Fibroblast of pulmonary artery (primary cell): ENCODE results near the gene SPATA12.

Source experiments
- DNase-seq: peaks from one replicate; pipeline ENCODE4 v3.0.0-alpha.2; 2010; ENCODE audit warnings: low read depth
- H3K4me3 ChIP-seq: replicated peaks from 2 replicates; pipeline ENCODE4 v1.5.1; 2011; ENCODE audit warnings: low read depth, mild to moderate bottlenecking, control low read depth, low read length, moderate library complexity
- TF ChIP-seq, protein P1 (sequence below): IDR thresholded peaks from 2 replicates; pipeline ENCODE4 v1.5.1; 2011; ENCODE audit warnings: mild to moderate bottlenecking, control low read depth, low read length, inconsistent platforms; ENCODE audit errors: missing control alignments

The SPATA12 gene

DNA sequence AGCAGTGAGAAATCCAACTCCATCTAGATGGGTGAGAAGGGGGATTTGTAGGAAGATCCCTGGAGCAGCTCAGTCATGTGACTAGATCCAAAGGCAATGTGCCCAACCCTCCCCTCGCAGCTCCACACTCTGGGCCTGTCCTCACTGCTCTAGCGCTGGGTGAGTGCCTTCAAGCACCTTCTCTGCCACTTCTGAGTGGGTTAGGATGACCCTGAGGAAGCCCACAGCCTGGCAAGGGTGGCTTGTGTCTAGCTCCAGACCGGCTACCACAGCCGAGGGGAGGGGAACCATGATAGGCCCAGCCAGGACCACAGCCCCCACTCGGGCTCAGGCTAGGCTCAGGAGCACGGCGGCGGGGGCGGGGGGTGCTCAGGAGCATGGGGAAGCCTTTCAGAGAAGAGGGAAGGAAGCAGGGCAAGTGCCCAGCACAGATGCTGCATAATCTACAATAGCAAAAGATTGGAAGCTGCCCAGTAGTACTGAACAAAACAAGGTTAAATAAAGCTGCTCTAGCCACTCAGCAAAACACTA, 1.7 kb downstream of the SPATA12 start:
- DNase-seq: no peak
- TF ChIP-seq, protein P1, sequence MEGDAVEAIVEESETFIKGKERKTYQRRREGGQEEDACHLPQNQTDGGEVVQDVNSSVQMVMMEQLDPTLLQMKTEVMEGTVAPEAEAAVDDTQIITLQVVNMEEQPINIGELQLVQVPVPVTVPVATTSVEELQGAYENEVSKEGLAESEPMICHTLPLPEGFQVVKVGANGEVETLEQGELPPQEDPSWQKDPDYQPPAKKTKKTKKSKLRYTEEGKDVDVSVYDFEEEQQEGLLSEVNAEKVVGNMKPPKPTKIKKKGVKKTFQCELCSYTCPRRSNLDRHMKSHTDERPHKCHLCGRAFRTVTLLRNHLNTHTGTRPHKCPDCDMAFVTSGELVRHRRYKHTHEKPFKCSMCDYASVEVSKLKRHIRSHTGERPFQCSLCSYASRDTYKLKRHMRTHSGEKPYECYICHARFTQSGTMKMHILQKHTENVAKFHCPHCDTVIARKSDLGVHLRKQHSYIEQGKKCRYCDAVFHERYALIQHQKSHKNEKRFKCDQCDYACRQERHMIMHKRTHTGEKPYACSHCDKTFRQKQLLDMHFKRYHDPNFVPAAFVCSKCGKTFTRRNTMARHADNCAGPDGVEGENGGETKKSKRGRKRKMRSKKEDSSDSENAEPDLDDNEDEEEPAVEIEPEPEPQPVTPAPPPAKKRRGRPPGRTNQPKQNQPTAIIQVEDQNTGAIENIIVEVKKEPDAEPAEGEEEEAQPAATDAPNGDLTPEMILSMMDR: no peak
- no peak overlapping the region for H3K4me3 ChIP-seq

GRCh38 chr3:57063032-57063431, 2.6 kb downstream of the SPATA12 start:
- DNase-seq: no peak
- no peak overlapping the region for H3K4me3 ChIP-seq
- TF ChIP-seq, protein P1: no peak

DNA sequence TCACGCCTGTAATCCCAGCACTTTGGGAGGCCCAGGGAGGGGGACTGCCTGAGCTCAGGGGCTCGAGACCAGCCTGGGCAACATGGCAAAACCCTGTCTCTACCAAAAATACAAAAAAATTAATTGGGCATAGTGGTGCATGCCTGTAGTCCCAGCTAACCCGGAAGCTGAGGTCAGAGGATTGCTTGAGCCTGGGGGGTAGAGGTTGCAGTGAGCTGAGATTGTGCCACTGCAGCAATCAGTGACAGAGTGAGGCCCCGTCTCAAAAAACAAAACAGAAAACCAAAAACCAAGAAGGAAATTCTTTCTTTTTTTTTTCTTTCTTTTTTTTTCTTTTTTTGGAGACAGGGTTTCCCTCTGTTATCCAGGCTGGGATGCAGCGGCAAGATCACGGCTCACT, 3.5 kb downstream of the SPATA12 start:
- no peak for DNase-seq
- TF ChIP-seq, protein P1: no peak
- no peak overlapping the region for H3K4me3 ChIP-seq

- TF ChIP-seq, protein P1: no peak
- no peak overlapping the region for H3K4me3 ChIP-seq
- DNase-seq: no peak
These were observed 4.1 kb downstream of the SPATA12 start for GRCh38 chr3:57064572-57064971.

GRCh38 chr3:57065588-57065987, 5.1 kb downstream of the SPATA12 start:
- no peak for DNase-seq

DNA sequence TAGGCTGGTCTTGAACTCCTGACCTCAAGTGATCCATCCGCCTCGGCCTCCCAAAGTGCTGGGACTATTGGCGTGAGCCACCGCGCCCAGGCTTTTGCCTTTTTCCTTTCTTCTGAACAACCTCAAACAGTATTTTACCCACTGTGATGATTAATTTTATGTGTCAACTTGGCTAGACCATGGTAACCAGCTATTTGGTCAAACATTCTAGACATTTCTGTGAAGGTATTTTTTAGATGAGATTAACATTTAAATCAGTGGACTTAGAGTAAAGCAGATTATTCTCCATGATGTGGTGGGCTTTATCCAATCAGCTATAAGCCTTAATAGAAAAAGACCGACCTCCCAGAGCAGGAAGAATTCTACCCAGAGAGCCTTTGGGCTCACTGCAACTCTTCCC, 6.0 kb downstream of the SPATA12 start:
- TF ChIP-seq, protein P1: no peak
- DNase-seq: no peak
- no peak overlapping the region for H3K4me3 ChIP-seq

More at GRCh38 chr3:57065588-57065987, 5.1 kb downstream of the SPATA12 start:
- H3K4me3 ChIP-seq: no peak overlapping the region
- TF ChIP-seq, protein P1: no peak

DNA sequence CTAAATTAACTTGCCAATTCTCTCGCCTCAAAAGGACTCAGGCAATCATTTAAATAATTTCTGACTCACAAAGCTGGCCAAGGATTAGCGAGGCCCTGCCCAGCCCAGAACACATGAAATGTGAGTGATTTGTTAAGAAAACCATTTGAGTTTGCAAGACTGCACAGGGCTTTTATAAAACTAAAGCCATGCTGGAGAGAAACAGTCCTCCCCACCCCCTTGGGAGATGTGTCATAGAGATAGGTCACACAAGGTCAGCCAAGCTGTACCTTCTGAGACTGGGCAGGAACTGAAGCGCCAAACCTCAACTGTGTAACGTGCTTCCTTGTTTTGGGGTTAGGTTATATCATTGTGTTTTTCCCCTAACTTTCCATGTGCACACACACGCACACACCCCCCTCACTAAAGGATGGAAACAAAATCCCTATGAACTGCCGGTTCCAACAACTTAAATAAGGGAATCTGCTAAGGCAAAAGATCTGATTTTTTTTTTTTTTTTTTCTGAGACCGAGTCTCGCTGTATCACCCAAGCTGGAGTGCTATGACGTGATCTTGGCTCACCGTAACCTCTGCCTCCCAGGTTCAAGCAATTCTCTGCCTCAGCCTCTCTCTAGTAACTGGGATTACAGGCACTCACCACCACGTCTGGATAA, 8.1 kb downstream of the SPATA12 start:
- H3K4me3 ChIP-seq: no peak overlapping the region
- TF ChIP-seq, protein P1: no peak
- DNase-seq: peak; percentile 82
